Activated naive CD8-positive, alpha-beta T cell (primary cell): Measurements from ENCODE around the gene MAGEA10.
"Not testable (repeated sequence)": the region's sequence is repeated elsewhere in the genome, so short reads cannot be mapped to it uniquely, and the experiment has no call there.

Source experiments
- H3K27ac Mint-ChIP-seq: one replicate; pipeline ENCODE4 v1.8.0; 2021; ENCODE audit warnings: mixed read lengths
- H3K27me3 Mint-ChIP-seq: one replicate; pipeline ENCODE4 v1.8.0; 2021; ENCODE audit warnings: mixed read lengths
- H3K36me3 Mint-ChIP-seq: one replicate; pipeline ENCODE4 v1.8.0; 2021; ENCODE audit warnings: mixed read lengths
- H3K4me1 Mint-ChIP-seq: one replicate; pipeline ENCODE4 v1.8.0; 2021; ENCODE audit warnings: low read depth, mixed read lengths
- H3K4me3 Mint-ChIP-seq: one replicate; pipeline ENCODE4 v1.8.0; 2021; ENCODE audit warnings: mild to moderate bottlenecking, mixed read lengths
- H3K9me3 Mint-ChIP-seq: one replicate; pipeline ENCODE4 v1.8.0; 2021; ENCODE audit warnings: low read depth, mixed read lengths

The MAGEA10 gene

GRCh38 chrX:152131525-152131924, 6.9 kb downstream of the MAGEA10 start:
- Mint-ChIP-seq H3K36me3 (no peaks in the 10 kb centered on the region), H3K27me3 (no peaks in the 10 kb centered on the region), H3K27ac (no peak overlapping the region), H3K4me1 (no peaks in the 10 kb centered on the region), H3K4me3 (no peak overlapping the region), H3K9me3 (no peaks in the 10 kb centered on the region)

- H3K4me1 Mint-ChIP-seq, H3K4me3 Mint-ChIP-seq, H3K27me3 Mint-ChIP-seq, H3K27ac Mint-ChIP-seq, H3K36me3 Mint-ChIP-seq, H3K9me3 Mint-ChIP-seq: not testable (repeated sequence)
Observed at GRCh38 chrX:152129069-152129844, 9.1 kb downstream of the MAGEA10 start.

- no peaks in the 10 kb centered on the region for H3K27me3 Mint-ChIP-seq
- no peaks in the 10 kb centered on the region for H3K36me3 Mint-ChIP-seq
- no peak overlapping the region for H3K4me3 Mint-ChIP-seq
- H3K9me3 Mint-ChIP-seq: no peaks in the 10 kb centered on the region
- H3K4me1 Mint-ChIP-seq: no peaks in the 10 kb centered on the region
- H3K27ac Mint-ChIP-seq: no peak overlapping the region
Observed at GRCh38 chrX:152117305-152117704, 21.1 kb downstream of the MAGEA10 start.

- Mint-ChIP-seq H3K4me1 (no peaks in the 10 kb centered on the region), H3K27me3 (no peaks in the 10 kb centered on the region), H3K9me3 (no peaks in the 10 kb centered on the region), H3K36me3 (no peaks in the 10 kb centered on the region), H3K4me3 (no peak overlapping the region), H3K27ac (no peak overlapping the region)
Observed at GRCh38 chrX:152108527-152108926, 29.9 kb downstream of the MAGEA10 start.

GRCh38 chrX:152103866-152104265, 34.5 kb downstream of the MAGEA10 start:
- H3K27me3 Mint-ChIP-seq: no peaks in the 10 kb centered on the region
- H3K4me3 Mint-ChIP-seq: no peak overlapping the region
- H3K9me3 Mint-ChIP-seq: no peaks in the 10 kb centered on the region
- no peaks in the 10 kb centered on the region for H3K4me1 Mint-ChIP-seq
- H3K27ac Mint-ChIP-seq: no peak overlapping the region
- H3K36me3 Mint-ChIP-seq: no peaks in the 10 kb centered on the region

- Mint-ChIP-seq H3K27ac (no peak overlapping the region), H3K4me1 (no peaks in the 10 kb centered on the region), H3K27me3 (no peaks in the 10 kb centered on the region), H3K9me3 (no peaks in the 10 kb centered on the region), H3K36me3 (no peaks in the 10 kb centered on the region), H3K4me3 (no peak overlapping the region)
Observed at GRCh38 chrX:152086141-152086540, 52.2 kb downstream of the MAGEA10 start.
